HG02588 (cell line): Measurements from ENCODE around the gene TPSG1.
"Not testable (repeated sequence)": the region's sequence is repeated elsewhere in the genome, so short reads cannot be mapped to it uniquely, and the experiment has no call there.

Experiments
- ATAC-seq: cut with Tn5 transposase; IDR thresholded peaks from one replicate; pipeline ENCODE4 v1.9.1; 2021; ENCODE audit warnings: mild to moderate bottlenecking, moderate library complexity; ENCODE audit not compliant: unreplicated experiment

Gene TPSG1

DNA sequence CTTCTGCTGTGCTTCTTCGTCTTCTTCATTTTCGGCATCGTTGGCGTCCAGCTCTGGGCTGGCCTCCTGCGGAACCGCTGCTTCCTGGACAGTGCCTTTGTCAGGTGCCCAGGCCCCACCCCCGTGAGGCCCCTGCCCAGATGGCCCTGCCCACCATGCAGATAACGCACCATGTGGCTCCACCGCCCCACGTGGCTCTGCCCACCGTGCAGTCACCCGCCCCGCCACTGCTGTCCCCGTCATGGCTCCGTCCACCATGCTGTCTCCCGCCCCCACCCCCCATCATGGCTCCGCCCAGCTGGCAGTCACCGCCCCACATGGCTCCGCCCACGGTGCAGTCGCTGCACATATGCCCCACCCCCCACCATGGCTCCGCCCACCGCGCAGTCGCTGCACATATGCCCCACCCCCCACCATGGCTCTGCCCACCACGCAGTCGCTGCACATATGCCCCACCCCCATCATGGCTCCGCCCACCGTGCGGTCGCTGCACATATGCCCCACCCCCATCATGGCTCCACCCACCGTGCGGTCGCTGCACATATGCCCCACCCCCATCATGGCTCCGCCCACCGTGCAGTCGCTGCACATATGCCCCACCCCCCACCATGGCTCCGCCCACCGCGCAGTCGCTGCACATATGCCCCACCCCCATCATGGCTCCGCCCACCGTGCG lies 26.3 kb downstream of the TPSG1 start:
- not testable (repeated sequence) for ATAC-seq

DNA sequence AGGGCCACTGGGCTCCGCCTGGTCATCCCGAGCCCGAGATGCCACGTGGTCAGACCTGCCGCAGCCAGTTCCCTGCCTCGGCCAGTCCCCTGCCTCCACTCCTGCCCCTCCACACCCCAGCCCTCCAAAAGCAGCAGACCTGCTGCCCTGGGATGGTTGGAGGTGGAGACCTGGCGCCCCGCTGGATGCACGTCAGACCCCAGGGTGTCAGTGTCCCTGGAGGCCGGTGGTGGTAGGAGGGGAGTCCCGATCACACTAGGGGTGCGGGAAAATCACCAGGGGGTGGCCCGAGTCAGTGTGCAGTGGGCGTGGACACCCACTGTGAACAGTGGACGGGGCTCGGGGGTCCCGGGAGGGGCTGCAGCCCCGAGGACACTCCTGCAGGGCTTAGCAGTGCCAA lies 26.9 kb downstream of the TPSG1 start:
- ATAC-seq = no peak

DNA sequence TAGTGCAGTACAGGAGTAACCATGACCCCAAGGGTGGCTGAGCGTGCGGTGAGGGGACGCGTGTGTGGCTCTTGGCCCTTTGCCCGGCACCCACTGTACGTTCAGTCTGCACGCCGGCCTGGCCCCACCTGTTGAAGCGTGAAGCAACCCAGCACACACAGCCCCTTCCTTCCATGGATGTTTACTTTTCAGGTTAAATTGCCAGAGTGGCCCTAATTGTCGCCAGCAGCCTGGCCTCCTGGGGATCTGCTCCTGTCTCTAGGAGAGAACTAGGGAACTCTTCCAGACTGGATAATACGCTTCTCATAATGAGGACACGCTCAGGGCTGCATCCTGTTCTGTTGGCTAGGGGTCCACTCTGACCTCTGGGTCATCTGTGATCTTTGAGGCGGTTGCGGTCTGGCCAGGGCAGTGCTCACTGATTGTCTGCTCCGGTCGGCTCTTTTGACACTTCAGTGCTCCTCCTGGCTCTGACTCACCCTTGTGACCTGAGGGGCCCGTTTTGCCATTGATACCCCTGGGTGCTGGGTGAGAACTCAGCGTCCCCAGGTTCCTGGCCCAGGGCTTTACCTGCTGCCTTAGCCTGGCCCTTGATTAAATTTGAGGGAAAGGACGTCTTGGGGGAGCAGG lies 27.7 kb downstream of the TPSG1 start:
- no peak for ATAC-seq

DNA sequence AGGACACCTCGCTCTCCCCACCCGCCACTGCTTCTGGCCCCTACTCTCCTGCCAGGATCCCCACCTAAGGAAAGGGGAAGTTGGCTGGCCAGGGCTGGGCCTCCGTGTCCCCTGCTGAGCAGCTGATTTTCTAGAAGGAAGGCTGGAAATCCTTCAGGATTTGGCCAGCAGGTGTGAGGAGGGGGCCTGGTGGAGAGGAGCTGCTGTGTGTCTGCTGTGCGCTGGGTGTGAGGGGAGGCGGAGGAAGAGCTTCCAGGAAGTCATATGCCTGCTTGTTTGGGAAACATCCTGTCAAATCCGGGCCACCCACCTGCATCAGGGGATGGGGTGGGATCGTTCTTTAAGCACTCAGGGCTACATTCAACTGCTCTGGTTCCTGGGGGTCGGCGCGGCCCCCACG lies 28.6 kb downstream of the TPSG1 start:
- no peak for ATAC-seq

DNA sequence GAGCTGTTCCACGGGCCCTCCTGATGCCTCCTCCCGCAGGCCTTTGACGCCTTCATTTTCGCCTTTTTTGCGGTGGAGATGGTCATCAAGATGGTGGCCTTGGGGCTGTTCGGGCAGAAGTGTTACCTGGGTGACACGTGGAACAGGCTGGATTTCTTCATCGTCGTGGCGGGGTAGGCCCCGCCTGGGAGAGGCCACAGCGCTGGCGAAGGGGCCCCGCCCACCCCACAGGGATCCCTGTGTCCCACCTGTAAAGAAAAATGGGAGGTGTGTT lies 29.7 kb downstream of the TPSG1 start:
- no peak for ATAC-seq

DNA sequence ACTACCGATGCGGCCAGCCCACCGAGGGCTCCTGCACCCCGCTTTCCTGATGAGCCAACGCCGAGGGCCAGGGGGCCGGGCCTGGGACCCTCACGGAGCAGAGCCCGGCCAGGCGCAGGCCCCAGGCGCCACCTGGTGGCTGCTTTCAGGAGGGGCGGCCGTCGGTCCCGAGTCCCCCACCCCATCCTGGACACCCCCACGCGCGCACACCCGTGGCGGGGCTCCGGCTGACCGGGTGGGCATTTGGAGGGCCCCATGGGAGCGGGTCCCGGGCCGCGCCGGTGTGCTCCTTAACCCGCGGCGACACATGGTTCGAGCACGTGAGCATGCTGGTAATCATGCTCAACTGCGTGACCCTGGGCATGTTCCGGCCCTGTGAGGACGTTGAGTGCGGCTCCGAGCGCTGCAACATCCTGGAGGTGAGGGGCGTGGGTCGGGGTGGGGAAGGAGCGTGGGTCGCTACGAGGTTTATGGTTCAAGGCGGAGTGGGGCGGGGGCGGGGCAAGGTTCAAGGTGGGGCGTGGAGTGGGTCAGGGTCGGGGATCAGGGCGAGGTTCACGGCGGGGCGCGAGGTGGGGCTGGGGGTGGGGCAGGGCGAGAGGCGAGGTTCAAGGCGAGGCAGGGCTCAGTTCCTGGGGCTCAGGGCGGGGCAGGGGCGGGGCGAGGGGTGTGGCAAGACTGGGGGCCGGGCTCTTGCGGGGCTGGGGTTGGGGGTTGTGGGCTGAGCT lies 30.2 kb downstream of the TPSG1 start:
- no peak for ATAC-seq

DNA sequence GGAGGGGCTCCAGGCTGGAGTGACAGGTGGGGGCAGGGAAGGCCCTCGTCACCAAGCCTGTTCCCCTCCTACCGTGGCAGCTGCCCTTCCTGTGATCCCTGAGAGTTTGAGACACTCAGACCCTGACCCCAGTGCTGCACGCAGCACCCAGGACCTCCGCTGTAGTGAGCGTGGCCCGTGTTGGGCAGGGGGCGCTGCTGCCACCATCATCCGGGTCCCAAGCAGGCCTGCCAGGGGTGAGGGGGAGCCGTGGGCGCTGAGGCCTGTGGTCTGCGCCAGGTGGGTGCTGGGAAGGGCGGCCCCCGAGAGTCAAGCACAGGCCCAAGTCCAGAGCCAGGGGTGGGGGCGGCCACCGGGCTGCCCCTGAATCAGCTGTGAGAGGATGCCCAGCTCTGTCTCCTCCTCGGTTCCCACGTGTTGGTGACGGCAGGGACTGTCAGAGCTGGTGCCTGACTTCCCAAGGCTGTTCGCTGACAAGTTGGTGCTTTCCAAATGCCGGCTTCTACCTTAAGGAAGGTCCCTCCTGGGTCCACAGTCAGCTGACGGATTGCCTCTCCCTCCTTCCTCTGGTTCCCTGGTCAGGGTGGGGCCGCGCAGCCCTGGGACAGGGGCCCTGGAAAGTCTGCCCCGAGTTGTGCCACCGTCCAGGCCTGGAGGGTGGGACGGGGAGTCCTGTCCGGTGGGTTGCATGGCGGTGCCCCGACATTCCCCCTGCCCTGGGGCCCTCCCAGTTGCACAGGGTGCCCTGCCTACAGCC lies 31.1 kb downstream of the TPSG1 start:
- no peak for ATAC-seq

DNA sequence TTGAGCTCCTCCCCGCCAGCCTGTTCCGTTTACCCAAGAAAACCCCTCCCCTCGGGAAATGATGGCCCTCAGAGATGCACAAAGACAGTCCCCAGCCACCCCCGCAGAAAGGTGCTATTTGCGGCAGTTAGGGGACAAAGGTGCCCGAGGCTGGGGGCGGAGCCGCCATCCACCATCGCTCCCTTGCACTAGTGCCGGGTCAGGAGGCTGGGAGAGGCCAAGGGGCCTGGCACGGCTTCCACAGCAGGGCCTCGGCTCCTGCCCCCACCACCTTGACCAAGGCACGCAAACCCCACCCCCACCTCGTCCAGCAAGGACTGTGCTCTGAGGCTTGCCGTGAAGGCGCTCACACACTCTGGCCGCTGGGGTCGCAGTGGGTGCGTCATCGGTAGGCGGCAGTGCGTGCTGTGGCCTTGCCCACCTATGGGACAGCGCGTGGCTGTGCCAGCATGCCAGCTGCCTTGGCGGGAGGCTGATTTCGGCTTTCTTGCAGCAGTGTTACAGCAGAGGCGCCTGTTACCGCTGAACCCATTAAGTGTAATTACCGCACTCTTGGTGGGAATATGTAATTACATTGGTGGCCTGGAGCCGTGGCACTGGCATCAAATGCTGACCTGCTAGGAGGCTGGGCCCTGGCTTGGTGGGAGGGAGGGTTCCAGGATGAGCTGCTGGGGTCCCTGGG lies 31.8 kb downstream of the TPSG1 start:
- ATAC-seq = no peak

DNA sequence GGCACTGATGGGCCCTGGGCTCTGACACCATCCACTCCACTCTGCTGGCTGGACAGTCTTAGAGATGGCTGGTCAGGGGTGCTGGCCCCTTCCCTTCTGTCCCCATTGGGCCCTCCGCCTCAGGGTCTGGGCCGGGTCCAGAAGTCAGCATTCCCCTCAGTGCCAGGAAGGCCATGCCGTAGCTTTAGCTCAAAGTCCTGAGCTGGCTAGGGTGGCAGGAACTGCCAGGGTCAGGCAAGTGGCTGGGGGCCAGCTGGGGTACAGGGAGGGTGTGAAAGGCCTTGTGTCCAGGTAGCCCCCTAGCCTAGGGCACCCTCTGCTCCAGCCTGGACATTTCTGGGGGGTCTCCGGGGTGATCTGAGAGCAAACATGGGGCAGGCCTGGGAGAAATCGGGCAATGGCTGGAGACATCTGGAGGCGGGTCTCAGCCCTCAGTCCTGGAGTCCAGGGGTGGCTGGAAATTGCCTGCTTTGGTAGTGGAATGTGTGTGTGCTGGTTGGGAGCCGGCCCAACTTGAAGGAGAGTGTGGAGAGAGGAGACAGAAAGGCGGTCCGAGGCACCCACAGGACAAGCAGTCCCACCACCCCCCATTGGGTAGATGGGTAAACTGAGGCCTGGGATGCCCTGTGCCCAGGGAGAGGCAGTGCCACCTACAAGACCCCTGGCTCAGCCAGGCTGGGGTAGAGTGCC lies 32.5 kb downstream of the TPSG1 start:
- no peak for ATAC-seq

DNA sequence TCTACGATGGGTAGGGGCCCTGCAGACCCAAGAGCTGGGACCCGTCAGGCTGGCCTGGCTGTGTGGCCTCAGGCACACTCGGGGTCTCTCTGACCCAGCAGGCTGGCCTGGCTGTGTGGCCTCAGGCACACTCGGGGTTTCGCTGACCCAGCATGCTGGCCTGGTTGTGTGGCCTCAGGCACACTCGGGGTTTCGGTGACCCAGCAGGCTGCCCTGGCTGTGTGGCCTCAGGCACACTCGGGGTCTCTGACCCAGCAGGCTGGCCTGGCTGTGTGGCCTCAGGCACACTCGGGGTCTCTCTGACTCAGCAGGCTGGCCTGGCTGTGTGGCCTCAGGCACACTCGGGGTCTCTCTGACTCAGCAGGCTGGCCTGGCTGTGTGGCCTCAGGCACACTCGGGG lies 34.3 kb downstream of the TPSG1 start:
- ATAC-seq = not testable (repeated sequence)

DNA sequence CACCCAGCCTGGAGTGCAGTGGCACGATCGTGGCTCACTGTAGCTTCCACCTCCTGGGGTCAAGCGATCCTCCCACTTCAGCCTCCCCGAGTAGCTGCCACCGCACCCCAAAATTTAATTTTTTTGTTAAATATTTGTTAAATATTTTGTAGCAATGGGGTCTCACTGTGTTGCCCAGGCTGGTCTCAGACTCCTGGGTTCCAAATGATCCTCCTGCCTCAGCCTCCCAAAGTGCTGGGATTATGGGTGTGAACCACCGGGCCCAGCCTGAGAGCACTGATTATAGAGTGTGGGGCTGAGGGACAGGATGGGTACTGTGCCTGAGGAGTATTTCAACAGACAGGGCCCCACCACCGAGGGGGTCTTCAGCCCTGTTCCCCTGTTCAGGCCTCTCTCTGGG lies 35.6 kb downstream of the TPSG1 start:
- ATAC-seq = no peak

DNA sequence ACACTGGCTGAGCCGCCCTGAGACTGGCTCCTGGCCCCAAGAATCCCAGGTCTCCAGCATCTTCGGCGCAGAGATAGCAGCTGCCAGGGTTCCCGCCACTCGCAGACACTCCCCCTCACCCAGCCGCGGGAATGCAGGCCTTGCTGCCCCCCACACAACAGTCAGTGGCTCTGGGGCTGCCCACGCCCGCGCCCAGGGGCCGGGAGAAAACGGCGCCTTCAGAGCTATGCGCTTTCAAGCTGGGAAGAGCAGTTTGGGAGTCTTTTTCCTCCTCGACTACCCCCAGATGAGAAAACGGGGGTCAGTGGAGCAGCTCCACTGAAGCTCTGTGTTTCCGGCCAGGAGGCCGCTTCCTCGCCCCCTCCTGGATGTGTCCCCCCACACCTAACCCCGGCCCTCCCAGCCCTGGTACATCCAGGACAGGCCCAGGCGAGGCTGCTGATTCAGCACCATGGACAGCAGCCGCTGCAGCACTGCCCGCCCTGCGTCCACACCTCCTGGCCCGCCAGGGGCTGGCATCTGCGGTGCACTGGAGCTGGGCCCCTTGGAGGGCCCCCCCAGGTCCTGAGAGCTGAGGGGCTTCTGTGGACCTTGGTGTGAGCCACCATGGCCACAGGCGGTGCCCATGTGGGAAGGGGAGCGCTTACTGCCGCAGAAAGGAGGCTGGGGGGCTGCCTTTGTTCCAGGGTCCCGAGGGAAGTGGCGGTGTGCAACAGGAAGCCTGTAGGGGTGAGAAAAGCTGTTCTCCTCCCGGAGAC lies 36.5 kb downstream of the TPSG1 start:
- ATAC-seq = no peak

DNA sequence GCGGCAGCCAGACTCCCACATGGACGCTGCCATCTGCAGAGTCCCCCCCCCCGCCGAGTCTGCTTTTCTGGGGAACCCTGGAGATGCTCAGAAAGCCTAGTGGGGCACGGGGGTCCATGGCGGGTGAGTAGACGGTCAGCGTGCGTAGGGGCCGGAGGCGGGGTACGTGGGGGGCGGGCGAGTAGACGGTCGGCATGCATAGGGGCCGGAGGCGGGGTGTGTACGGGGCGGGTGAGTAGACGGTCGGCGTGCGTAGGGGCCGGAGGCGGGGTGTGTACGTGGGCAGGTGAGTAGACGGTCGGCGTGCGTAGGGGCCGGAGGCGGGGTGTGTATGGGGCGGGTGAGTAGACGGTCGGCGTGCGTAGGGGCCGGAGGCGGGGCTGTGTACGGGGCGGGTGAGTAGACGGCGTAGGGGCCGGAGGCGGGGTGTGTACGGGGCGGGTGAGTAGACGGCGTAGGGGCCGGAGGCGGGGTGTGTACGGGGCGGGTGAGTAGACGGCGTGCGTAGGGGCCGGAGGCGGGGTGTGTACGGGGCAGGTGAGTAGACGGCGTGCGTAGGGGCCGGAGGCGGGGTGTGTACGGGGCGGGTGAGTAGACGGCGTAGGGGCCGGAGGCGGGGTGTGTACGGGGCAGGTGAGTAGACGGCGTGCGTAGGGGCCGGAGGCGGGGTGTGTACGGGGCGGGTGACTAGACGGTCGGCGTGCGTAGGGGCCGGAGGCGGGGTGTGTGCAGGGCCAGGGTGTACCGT lies 39.4 kb downstream of the TPSG1 start:
- ATAC-seq = not testable (repeated sequence)

DNA sequence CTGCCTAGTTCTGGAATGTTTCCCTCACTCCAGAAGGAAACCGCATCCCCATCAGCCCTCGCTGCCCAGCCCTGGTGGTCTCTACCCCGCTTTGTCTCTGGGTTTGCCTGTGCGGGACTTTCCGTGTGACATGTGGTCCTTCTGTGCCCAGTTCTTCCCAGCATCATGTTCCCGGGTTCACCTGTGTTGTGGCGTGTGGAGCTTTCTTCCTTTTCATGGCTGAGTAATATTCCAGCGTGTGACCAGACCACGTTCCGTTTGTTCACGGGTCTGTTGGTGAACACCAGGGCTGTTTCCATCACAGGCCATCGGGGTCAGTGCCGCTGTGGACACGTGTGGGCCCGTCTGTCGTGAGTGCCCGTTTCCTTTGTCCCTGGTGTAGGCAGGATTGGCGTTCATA lies 40.1 kb downstream of the TPSG1 start:
- no peak for ATAC-seq

DNA sequence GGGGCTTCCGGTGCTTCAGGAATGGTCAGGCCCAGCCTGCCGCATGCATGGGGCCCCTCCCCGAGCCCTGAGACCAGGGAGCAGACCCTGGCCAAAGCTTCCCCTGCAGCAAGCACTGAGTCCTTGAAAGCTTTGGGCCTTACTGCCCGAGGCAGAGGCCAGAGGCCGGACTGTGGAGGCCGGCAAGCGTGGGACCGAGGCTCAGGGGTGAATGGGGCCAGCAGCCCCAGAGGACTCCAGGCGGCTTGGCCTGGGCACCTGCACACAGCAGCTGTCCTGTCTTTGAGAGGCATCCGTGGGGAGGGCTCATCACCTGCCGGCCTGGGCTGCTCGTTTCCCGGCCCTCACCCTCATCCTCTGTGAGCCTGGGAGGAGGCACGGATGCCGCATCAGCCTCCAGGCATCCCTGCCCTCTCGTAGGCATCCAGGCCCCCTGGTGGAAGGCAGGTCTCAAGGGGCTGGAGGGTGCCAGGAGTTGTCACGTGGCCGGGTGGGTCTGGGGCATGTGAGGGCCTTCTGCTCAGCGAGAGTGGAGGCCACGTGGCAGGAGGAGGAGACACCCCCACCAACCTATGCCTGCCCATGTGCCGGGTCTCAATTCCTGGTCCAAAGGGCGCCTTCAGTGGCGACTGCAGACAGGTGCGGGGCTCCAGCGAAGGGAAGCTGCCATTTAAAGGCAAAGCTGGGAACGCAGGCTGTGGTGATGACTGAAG lies 40.8 kb downstream of the TPSG1 start:
- ATAC-seq = no peak

DNA sequence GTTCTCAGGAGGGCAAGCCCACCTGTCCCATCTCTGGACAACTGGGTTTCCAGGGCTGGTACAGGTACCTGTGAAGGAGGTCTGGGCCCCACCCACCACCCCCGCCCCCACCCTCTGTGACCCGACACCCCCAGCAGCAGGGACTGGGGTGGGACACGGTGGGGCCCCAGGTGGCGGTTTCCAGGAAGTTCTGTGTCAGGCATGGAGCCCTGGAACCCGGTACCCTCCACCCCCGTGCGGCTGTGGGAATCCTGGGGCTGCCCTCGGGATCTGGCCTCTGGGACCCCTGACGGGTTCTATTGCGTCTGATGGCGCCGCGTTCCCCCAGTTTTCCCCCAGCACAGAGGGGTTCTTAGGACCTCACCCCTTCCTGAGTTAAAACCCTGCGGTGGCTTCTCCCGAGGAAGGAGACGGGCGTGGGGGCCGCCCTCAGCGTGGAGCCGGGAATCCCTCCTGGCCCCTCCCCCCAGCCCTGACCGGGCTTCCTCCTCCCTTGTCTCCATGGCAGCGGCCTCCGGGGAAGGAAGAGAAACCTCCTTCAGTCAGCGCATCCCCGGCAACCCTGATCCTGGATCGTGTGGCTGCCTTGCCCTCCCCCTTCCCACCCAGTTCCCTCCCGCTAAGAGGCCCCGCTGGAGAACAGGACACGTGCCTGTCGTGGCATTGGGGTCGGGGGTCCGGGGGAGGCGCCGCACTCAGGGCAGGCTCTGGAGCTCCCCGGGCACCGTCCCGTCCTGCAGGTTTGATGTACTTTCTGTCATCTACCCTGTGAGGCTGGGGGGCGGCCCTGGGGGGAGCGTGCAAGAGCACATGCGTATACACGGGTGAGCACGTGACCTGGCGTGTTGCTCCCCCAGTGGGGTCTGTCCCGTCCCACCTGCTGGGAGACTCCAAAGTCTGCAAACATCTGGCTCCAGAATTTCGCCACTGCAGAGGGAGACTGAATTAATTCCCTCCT lies 41.8 kb downstream of the TPSG1 start:
- no peak for ATAC-seq

DNA sequence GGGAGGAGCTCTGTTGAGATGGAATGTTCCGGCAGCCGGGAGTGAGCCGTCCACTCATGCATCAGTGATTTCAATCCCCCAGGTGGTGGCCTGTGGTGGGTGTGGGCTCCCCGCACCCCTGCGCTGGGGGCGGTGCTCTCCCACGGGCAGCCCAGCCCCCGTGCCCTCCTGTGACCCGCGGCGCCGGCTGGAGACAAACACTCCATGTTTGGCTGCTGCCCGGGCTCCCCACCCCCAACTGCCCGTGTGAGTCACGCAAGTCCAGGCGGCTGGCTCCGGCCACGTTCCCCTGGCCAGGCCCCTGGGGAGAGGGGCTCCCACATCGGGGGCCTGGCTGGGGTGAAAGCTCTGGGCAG lies 42.8 kb downstream of the TPSG1 start:
- ATAC-seq = no peak
